ENCODE data around the gene TGDS. TPM values are rescaled to one million over a fixed set of nuclear protein-coding genes. Genes with fewer than 3 reads are reported as not detected.

Gene TGDS
- total RNA-seq, 2 donors from 2014 or later: 18.2 to 24.4 TPM

DNA sequence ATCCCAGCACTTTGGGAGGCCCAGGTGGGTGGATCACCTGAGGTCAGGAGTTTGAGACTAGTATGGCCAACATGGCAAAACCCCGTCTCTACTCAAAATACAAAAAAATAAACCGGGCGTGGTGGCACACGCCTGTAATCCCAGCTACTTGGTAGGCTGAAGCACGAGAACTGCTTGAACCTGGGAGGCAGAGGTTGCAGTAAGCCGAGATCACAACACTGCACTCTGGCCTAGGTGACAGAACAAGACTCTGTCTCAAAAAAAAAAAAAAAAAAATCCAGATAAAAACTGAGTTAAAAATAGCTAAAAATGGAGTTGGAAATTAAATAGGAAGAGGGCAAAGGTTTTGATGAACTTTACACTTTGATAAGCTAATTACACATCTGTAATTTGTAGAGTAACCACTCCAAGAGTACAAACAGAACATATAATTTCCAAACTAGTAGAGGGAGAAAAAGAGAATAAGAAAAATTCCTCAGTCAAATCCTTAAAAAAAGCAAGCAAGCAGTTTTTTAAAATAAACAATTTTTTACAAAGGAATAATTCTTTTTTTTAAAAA, 10.3 kb downstream of the TGDS start:
- no peak overlapping the region for H3K4me3 Mint-ChIP-seq
- peaks cover 17% of the 10 kb centered on the region for H3K4me1 Mint-ChIP-seq
- ATAC-seq (replicated peaks): no peak
- H3K9me3 Mint-ChIP-seq: no peaks in the 10 kb centered on the region
- H3K36me3 Mint-ChIP-seq (ENCODE audit: low read depth): peaks cover 98% of the 10 kb centered on the region
- H3K27ac Mint-ChIP-seq: no peak overlapping the region
- no peaks in the 10 kb centered on the region for H3K27me3 Mint-ChIP-seq

DNA sequence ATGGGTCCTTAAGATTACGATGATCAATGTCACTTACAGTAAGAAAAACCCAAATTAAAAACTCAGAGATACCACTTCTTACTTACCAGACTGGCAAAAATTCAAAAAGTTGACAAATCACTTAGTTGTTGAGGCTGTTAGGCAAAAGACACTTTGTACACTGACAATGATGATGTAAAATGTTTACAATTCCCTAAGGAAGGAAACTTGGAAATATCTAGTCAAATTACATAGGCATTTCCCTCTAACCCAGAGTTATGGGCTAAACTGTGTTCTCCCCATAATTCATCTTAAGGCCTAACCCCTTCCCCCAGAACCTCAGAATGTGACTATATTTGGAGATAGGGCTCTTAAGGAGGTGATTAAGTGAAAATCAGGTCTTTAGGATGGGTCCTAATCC, 12.0 kb downstream of the TGDS start:
- Mint-ChIP-seq H3K36me3 (ENCODE audit: low read depth) (peaks cover 100% of the 10 kb centered on the region), H3K4me3 (no peak overlapping the region), H3K27ac (no peak overlapping the region), H3K4me1 (peaks cover 8% of the 10 kb centered on the region), H3K27me3 (no peaks in the 10 kb centered on the region), H3K9me3 (no peaks in the 10 kb centered on the region)
- ATAC-seq (replicated peaks): no peak

DNA sequence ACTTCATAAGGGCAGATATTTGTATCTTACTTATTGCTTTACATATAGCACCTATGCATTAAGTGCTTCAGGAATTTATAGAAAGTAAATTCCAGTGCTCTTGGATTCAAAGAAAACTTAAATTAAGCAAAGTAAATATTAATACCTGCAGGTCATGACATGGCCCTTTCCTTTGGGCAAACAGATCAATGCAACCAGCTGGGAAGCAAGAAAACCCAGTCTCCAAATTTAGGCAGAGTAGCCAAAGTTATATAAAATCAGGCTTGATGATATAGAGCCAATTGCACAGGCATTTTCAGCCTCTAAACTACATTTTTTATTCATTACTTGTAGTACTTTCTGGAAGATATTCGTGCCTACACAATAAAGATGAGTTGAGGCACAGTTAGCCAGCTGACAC, 16.9 kb downstream of the TGDS start:
- no peak for ATAC-seq (replicated peaks)
- no peaks in the 10 kb centered on the region for H3K27me3 Mint-ChIP-seq
- H3K9me3 Mint-ChIP-seq: no peaks in the 10 kb centered on the region
- no peak overlapping the region for H3K27ac Mint-ChIP-seq
- peaks cover 99% of the 10 kb centered on the region for H3K36me3 Mint-ChIP-seq (ENCODE audit: low read depth)
- H3K4me1 Mint-ChIP-seq: no peaks in the 10 kb centered on the region
- no peak overlapping the region for H3K4me3 Mint-ChIP-seq

DNA sequence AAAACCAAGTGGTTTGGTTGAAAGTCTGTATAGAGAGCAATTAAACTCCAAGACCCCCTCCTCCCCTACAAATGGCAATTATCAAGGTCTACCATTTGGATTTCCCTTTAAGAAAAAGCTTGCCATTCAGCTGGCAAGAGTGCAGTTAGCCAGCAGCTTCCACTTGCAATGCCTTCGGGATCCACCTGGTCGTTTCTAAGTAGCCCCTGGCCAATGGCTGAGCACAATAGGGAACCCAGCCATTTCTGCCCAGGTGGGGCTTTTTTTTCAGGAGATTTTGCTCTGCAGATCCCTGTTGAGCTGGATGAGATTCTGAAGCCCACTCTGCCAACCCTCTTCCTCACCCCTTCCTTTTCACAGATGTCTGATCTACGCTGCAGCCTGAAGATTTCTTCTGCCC, 26.3 kb downstream of the TGDS start:
- H3K4me3 Mint-ChIP-seq: no peak overlapping the region
- H3K27me3 Mint-ChIP-seq: no peaks in the 10 kb centered on the region
- H3K27ac Mint-ChIP-seq: no peak overlapping the region
- H3K4me1 Mint-ChIP-seq: peaks cover 5% of the 10 kb centered on the region
- H3K36me3 Mint-ChIP-seq (ENCODE audit: low read depth): peaks cover 57% of the 10 kb centered on the region
- H3K9me3 Mint-ChIP-seq: no peaks in the 10 kb centered on the region
- no peak for ATAC-seq (replicated peaks)

DNA sequence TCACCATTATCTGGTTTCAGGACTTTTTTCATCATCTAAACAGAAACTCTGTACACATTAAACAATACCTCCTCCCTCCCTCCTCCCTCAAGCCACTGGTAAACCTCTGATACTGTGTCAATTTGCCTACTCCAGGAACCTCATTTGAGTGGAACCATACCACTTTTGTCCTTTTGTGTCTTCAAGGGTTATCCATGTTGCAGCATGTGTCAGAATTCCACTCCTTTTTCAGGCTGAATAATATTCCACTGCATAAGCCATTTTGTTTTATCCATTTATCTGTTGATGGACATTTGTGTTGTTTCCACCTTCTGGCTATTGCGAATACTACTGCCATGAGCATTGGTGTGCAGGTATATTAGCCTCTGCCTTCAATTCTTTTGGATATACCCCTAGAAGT, 27.5 kb downstream of the TGDS start:
- Mint-ChIP-seq H3K4me1 (peaks cover 5% of the 10 kb centered on the region), H3K27me3 (no peaks in the 10 kb centered on the region), H3K9me3 (no peaks in the 10 kb centered on the region), H3K27ac (no peak overlapping the region), H3K36me3 (ENCODE audit: low read depth) (peaks cover 51% of the 10 kb centered on the region), H3K4me3 (no peak overlapping the region)
- ATAC-seq (replicated peaks): no peak

DNA sequence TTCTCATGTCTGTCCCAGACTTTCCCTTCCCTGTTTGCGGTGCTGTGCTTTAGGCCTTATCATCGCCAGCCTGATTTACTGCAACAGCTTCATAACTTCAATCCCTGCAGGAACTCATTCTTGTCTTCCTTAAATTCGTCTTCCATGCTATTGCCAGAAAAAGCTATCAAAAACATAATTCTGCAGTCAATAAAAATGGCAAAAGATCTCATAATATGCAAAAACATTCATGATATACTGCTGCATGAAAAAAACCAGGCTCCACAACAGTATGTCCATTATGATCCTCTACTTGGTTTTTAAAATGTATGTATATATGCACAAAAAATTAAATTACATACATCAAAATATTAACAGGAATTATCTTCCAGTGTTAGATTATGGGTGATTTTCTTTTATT, 28.4 kb downstream of the TGDS start:
- no peak for ATAC-seq (replicated peaks)
- Mint-ChIP-seq H3K27me3 (no peaks in the 10 kb centered on the region), H3K4me3 (no peak overlapping the region), H3K36me3 (ENCODE audit: low read depth) (peaks cover 51% of the 10 kb centered on the region), H3K4me1 (peaks cover 5% of the 10 kb centered on the region), H3K9me3 (no peaks in the 10 kb centered on the region), H3K27ac (no peak overlapping the region)

DNA sequence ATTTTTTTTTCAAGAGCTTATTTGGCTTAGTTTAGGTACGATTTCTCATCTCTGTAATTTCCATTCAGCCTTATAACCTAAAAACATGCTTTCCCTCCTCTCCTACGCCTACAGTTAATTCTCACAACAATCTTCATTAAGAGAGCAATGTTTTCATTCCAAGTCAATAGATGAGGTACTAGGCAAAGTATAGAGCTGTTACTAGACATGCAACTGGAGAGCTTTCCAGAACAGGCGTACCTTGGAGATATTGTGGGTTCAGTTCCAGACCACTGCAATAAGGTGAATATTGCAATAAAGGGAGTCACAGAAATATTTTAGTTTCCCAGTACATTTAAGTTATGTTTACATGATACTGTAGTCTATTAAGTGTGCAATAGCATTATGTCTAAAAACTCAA, 34.8 kb downstream of the TGDS start:
- Mint-ChIP-seq H3K36me3 (ENCODE audit: low read depth) (peaks cover 17% of the 10 kb centered on the region), H3K9me3 (no peaks in the 10 kb centered on the region), H3K27ac (no peak overlapping the region), H3K27me3 (no peaks in the 10 kb centered on the region), H3K4me3 (no peak overlapping the region), H3K4me1 (peaks cover 12% of the 10 kb centered on the region)
- ATAC-seq (replicated peaks): no peak

DNA sequence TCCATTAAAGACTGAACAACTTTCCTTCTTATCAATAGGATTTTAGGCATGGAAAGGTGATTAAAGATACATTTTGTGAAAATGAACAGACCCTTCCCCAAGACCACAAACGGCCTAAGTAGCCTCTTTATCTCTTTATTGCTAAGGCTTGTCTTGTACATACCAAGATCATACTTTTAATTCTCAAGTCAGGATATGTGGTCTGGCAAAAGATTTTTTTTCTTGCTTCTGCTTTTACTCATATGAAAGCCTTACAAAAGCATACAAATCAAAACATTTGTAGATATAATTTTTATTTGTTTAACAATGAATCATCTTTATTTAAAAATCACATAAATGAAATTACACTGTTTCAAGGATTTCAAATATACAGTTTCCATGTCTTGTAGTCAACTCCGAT, 35.8 kb downstream of the TGDS start:
- H3K36me3 Mint-ChIP-seq (ENCODE audit: low read depth): peaks cover 17% of the 10 kb centered on the region
- H3K4me3 Mint-ChIP-seq: no peak overlapping the region
- no peaks in the 10 kb centered on the region for H3K27me3 Mint-ChIP-seq
- no peak overlapping the region for H3K27ac Mint-ChIP-seq
- H3K4me1 Mint-ChIP-seq: peaks cover 12% of the 10 kb centered on the region
- H3K9me3 Mint-ChIP-seq: no peaks in the 10 kb centered on the region
- no peak for ATAC-seq (replicated peaks)

DNA sequence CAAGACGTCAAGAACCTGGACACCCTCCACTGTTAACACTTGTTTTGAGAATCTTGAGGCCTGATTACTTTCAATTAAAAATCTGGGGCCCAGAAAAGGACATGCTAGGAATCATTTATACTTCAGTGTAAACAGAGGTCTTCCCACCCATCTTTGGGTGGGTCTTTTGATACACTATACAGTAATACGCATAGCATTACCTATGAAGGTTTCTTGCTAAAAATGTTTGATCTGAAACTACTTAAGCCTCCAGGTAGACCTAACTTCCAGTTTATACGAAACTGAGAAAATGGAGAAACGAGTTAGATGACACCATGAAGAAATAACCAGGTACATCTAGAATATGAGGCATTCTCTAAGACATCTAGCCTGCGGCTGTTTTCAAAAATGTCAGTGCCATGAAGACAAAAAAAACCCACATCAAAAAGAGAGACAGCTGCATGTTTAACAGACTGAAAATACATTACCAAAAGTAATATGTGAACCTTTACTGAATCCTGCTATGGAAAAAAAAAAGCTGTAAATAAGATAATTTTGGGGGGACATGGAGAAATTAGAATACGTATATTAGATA, 36.6 kb downstream of the TGDS start:
- Mint-ChIP-seq H3K4me3 (peak overlapping the region; percentile 59), H3K36me3 (ENCODE audit: low read depth) (peaks cover 17% of the 10 kb centered on the region)

DNA sequence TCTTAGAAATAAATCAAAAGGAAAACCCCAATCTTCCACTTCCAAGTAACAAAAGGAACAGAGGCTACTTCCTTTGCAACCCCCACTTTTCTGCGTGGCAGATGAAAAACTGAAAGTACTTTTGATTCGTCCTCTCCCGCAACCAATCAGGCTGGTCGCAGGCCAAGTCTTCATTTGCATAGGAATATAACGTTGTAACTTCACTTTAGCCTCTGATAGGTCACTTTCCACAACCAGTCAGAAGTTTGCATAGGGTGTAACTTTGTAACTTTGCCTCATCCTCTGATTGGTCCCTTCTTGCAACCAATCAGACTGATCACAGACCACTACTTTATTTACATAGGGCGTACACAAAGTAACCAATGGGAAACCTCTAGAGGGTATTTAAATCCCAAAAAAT, 37.2 kb downstream of the TGDS start:
- Mint-ChIP-seq H3K27ac (peak overlapping the region; percentile 65), H3K27me3 (no peaks in the 10 kb centered on the region), H3K9me3 (no peaks in the 10 kb centered on the region), H3K36me3 (ENCODE audit: low read depth) (peaks cover 17% of the 10 kb centered on the region), H3K4me3 (peak overlapping the region; percentile 59), H3K4me1 (peaks cover 12% of the 10 kb centered on the region)
- ATAC-seq (replicated peaks): peak; percentile 81

More for the DNA sequence above, 36.6 kb downstream of the TGDS start:
- peak; percentile 7 for ATAC-seq (replicated peaks)
- H3K27ac Mint-ChIP-seq: no peak overlapping the region
- peaks cover 12% of the 10 kb centered on the region for H3K4me1 Mint-ChIP-seq
- no peaks in the 10 kb centered on the region for H3K9me3 Mint-ChIP-seq
- no peaks in the 10 kb centered on the region for H3K27me3 Mint-ChIP-seq

DNA sequence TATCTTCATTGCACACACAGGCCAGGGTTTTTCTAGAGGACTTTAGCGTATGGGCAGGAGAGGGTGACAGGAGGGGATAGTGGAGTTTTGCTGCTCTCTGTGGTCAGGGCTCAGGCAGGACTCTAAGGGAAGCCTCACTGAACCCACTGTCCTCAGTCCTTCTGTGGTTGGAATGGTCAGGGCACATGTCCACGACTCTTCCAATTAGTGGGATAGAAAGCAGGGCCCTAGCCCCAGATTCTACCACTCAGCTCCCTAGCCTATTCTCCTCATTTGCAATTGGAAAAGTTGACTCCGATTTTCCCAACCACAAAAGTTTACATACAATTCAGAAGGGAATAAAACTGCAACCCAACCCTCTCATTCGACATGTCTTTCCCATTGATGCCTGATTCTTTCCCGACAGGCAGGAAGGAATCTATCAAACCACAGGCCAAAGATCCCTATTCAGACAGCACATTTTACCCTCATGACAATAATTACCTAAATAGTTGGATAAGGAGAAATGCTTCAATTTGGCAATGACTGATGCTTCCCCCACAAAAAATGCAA, 38.2 kb downstream of the TGDS start:
- peaks cover 12% of the 10 kb centered on the region for H3K4me1 Mint-ChIP-seq
- H3K36me3 Mint-ChIP-seq (ENCODE audit: low read depth): peaks cover 7% of the 10 kb centered on the region
- H3K27me3 Mint-ChIP-seq: no peaks in the 10 kb centered on the region
- H3K4me3 Mint-ChIP-seq: no peak overlapping the region
- no peaks in the 10 kb centered on the region for H3K9me3 Mint-ChIP-seq
- ATAC-seq (replicated peaks): no peak
- peak overlapping the region; percentile 65 for H3K27ac Mint-ChIP-seq

DNA sequence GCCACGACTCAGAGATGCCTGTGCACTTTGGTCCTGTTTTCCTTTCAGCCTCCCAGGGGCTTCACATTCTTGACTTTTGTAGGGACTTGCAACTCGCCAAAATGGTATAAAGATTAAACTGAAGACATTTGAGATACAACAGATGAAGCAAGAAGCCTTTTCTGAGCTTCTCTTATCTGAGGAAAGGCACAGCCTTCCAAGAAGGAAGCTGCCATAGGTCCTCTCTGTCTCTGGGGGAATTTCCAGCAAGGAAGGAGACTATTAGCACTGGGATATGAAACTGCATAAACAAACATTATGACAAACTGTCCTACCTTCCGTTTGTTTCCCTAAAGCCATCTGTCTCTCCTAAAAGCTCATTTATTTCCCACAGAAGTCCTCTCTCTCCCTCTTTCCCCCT, 39.3 kb downstream of the TGDS start:
- H3K27ac Mint-ChIP-seq: no peak overlapping the region
- no peaks in the 10 kb centered on the region for H3K9me3 Mint-ChIP-seq
- peaks cover 12% of the 10 kb centered on the region for H3K4me1 Mint-ChIP-seq
- H3K27me3 Mint-ChIP-seq: no peaks in the 10 kb centered on the region
- ATAC-seq (replicated peaks): no peak
- H3K36me3 Mint-ChIP-seq (ENCODE audit: low read depth): no peaks in the 10 kb centered on the region
- H3K4me3 Mint-ChIP-seq: no peak overlapping the region

DNA sequence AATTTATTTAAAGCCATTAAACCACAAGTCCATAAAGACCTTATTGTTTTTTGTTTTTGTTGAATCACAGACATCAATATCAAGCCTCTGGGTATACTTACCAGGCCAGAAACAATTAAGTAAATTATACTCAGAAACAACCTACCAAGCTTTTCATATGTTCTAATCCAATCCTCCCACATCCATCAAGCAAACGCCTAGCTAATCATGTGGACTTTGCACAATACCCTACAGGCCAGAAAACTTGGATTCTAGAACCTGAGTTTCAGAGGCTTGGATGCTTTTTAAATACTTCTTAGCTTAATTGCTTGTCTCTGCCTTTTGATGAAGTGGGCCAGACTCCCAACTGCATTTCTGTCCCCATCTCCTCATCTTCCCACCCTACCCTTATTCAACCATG, 39.9 kb downstream of the TGDS start:
- no peak for ATAC-seq (replicated peaks)
- H3K27ac Mint-ChIP-seq: no peak overlapping the region
- H3K27me3 Mint-ChIP-seq: no peaks in the 10 kb centered on the region
- peaks cover 12% of the 10 kb centered on the region for H3K4me1 Mint-ChIP-seq
- no peaks in the 10 kb centered on the region for H3K36me3 Mint-ChIP-seq (ENCODE audit: low read depth)
- no peak overlapping the region for H3K4me3 Mint-ChIP-seq
- H3K9me3 Mint-ChIP-seq: no peaks in the 10 kb centered on the region

DNA sequence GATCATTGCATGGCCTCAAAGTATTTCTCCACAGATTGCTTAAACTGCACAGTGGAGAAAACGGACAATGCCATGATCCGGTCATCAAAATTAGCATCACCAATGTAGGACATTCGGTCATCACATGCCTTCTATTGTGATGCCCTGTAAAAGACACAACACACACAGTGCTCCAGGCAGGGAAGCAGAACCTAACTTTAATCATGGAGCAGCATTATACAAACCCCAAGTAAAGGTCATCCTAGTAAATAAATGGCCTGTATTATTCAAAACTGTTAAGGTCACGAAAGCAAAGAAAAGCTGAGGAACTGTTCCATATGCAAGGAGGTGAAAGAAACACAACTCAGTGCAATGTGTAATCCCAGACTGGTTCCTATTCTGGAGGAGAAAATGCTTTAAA, 42.2 kb downstream of the TGDS start:
- Mint-ChIP-seq H3K27me3 (no peaks in the 10 kb centered on the region), H3K27ac (no peak overlapping the region), H3K9me3 (no peaks in the 10 kb centered on the region), H3K4me3 (no peak overlapping the region), H3K4me1 (peaks cover 16% of the 10 kb centered on the region), H3K36me3 (ENCODE audit: low read depth) (peaks cover 15% of the 10 kb centered on the region)
- no peak for ATAC-seq (replicated peaks)

DNA sequence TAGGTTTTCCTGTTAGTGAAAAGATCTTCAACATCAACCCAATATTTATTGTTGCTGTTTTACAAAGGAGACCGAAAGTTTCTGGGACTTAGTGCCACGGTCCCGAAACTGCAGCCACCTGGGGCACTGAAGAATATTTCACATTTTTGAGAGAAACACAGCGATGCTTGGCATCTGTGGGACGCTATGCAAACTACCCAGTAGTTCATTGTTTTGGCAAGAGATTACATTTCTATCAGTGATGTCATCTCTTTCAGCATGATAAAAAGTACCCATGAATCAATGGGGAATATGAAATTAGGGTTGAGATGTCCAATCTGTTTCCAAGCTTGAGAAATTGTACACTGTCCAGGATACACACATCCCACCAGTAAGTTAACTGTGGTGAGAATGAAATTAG, 43.9 kb downstream of the TGDS start:
- Mint-ChIP-seq H3K36me3 (ENCODE audit: low read depth) (peaks cover 19% of the 10 kb centered on the region), H3K27me3 (no peaks in the 10 kb centered on the region), H3K9me3 (no peaks in the 10 kb centered on the region), H3K4me1 (peaks cover 13% of the 10 kb centered on the region), H3K4me3 (no peak overlapping the region), H3K27ac (no peak overlapping the region)
- no peak for ATAC-seq (replicated peaks)

Measured in activated T-helper 17 cell treated with anti-CD3 and anti-CD28 coated beads, Interleukin-2, amount 50 U/mL, for 72 hours (primary cell).